Thyroid gland (tissue), 4 donors: Measurements from ENCODE around the gene SLC35A5. TPM values are rescaled to one million over a fixed set of nuclear protein-coding genes. Genes with fewer than 3 reads are reported as not detected.

Source experiments
- DNase-seq, 2 donors: peaks; one replicate each; pipeline ENCODE4 v3.0.0-alpha.2; 2019
- H3K27ac ChIP-seq, 3 donors: fragments of 200-600 bp; sonication (generic); 1 replicate in 2 of 3; 2 replicates in 1 of 3; pipeline ENCODE4 v1.5.1; 2016 to 2019; ENCODE audit warnings: mild to moderate bottlenecking in 1 of 3, moderate library complexity in 1 of 3
- H3K27me3 ChIP-seq: fragments of 200-600 bp; sonication (generic); one replicate; pipeline ENCODE4 v1.5.1; 2019
- H3K36me3 ChIP-seq, 2 donors: fragments of 200-600 bp; sonication (generic); one replicate each; pipeline ENCODE4 v1.5.1; 2016 to 2019
- H3K4me1 ChIP-seq, 2 donors: fragments of 200-600 bp; sonication (generic); one replicate each; pipeline ENCODE4 v1.5.1; 2017 to 2019
- H3K4me3 ChIP-seq, 3 donors: fragments of 200-600 bp; sonication (generic); replicated peaks in 1 of 3; 1 replicate in 2 of 3; 2 replicates in 1 of 3; pipeline ENCODE4 v1.5.1; 2016; ENCODE audit warnings: mild to moderate bottlenecking in 1 of 3
- H3K9me3 ChIP-seq: fragments of 200-600 bp; sonication (generic); one replicate; pipeline ENCODE4 v1.5.1; 2017
- CTCF ChIP-seq, 6 experiments: fragments of 200-600 bp in 3 of 6; fragments of 450-650 bp in 3 of 6; sonication (generic) in 3 of 6; IDR thresholded peaks; one replicate each; pipeline ENCODE4 v1.5.1; 2016 to 2019; ENCODE audit warnings: antibody characterized with exemption in 6 of 6, mild to moderate bottlenecking in 2 of 6, inconsistent platforms in 1 of 6, moderate library complexity in 1 of 6
- POLR2A ChIP-seq, 2 donors: fragments of 450-650 bp; IDR thresholded peaks; one replicate each; pipeline ENCODE4 v1.6.1; 2017; ENCODE audit warnings: antibody characterized with exemption in 2 of 2, mild to moderate bottlenecking in 2 of 2, moderate library complexity in 1 of 2
- WGBS, 2 donors: methylation state at CpG; one replicate each; pipeline ENCODE4 v1.1.5; 2017; 5-methylcytosine and 5-hydroxymethylcytosine counted together
- intact Hi-C: fragments of 100-400 bp; cut with DNase I; formaldehyde crosslinking; loops from one replicate; pipeline ENCODE4 v1.15.1; 2023
- total RNA-seq, 4 donors: library from RNA; depleted of rRNA; stranded (reverse); fragments of >200 nt; gene quantifications; one replicate each; pipeline ENCODE4 v1.2.3, GENCODE V29; 2016

The SLC35A5 gene
- total RNA-seq, 4 donors from 2014 or later, result 39.5 to 66.1 (median 60.8) TPM

GRCh38 chr3:112598731-112599130 lies 36.9 kb downstream of the SLC35A5 start:
- intact Hi-C loops, result no loop called here
- H3K27ac ChIP-seq, result no peak overlapping the region
- no peak for DNase-seq
- H3K9me3 ChIP-seq, result no peaks in the 10 kb centered on the region
- no peaks in the 10 kb centered on the region for H3K36me3 ChIP-seq
- H3K4me1 ChIP-seq, result no peaks in the 10 kb centered on the region
- no peak overlapping the region for H3K4me3 ChIP-seq
- H3K27me3 ChIP-seq, result no peaks in the 10 kb centered on the region
- TF ChIP-seq CTCF (IDR thresholded peaks at IDR 0.05), result no peak
- TF ChIP-seq POLR2A (IDR thresholded peaks at IDR 0.05), result no peak

GRCh38 chr3:112602217-112602838 lies 40.5 kb downstream of the SLC35A5 start:
- TF ChIP-seq CTCF (IDR thresholded peaks at IDR 0.05) (no peak), POLR2A (IDR thresholded peaks at IDR 0.05) (no peak)
- peak overlapping the region in 1 of 3 donors; percentile 7 for H3K27ac ChIP-seq
- peaks cover 7 to 30% of the 10 kb centered on the region in 2 donors for H3K4me1 ChIP-seq
- H3K4me3 ChIP-seq, result no peak overlapping the region
- no peaks in the 10 kb centered on the region for H3K27me3 ChIP-seq
- H3K36me3 ChIP-seq, result no peaks in the 10 kb centered on the region
- no peak for DNase-seq
- intact Hi-C loops, result no loop called here
- no peaks in the 10 kb centered on the region for H3K9me3 ChIP-seq

GRCh38 chr3:112604536-112604935 lies 42.7 kb downstream of the SLC35A5 start:
- H3K9me3 ChIP-seq, result no peaks in the 10 kb centered on the region
- H3K27me3 ChIP-seq, result no peaks in the 10 kb centered on the region
- peak overlapping the region; percentile 45 to 77 (median 73) for H3K27ac ChIP-seq
- TF ChIP-seq CTCF (IDR thresholded peaks at IDR 0.05), result no peak
- no peak for TF ChIP-seq POLR2A (IDR thresholded peaks at IDR 0.05)
- DNase-seq, result peak; percentile 38 to 49
- H3K36me3 ChIP-seq, result no peaks in the 10 kb centered on the region
- intact Hi-C loops, result no loop called here
- H3K4me1 ChIP-seq, result peaks cover 7 to 42% of the 10 kb centered on the region in 2 donors
- WGBS, 2 donors, result 11 to 16% methylated on average over 4 of the region's 4 CpGs
- H3K4me3 ChIP-seq, result no peak overlapping the region

GRCh38 chr3:112605285-112605684 lies 43.4 kb downstream of the SLC35A5 start:
- Histone ChIP-seq H3K4me1 (peaks cover 7 to 42% of the 10 kb centered on the region in 2 donors), H3K4me3 (no peak overlapping the region), H3K36me3 (no peaks in the 10 kb centered on the region), H3K27me3 (no peaks in the 10 kb centered on the region), H3K27ac (peak overlapping the region; percentile 45 to 77 (median 73)), H3K9me3 (no peaks in the 10 kb centered on the region)
- 31 to 36% methylated on average over 9 of the region's 9 CpGs for WGBS, 2 donors
- peak; percentile 6 to 13 for DNase-seq
- TF ChIP-seq POLR2A (IDR thresholded peaks at IDR 0.05) (no peak), CTCF (IDR thresholded peaks at IDR 0.05) (no peak)
- intact Hi-C loops, result no loop called here

GRCh38 chr3:112606098-112606497 lies 44.3 kb downstream of the SLC35A5 start:
- Histone ChIP-seq H3K9me3 (no peaks in the 10 kb centered on the region), H3K36me3 (no peaks in the 10 kb centered on the region), H3K4me1 (peaks cover 7 to 42% of the 10 kb centered on the region in 2 donors), H3K27ac (peak overlapping the region; percentile 45 to 77 (median 73)), H3K4me3 (no peak overlapping the region), H3K27me3 (no peaks in the 10 kb centered on the region)
- 25 to 40% methylated on average over 2 of the region's 2 CpGs for WGBS, 2 donors
- DNase-seq, result peak; percentile 36 to 38
- TF ChIP-seq POLR2A (IDR thresholded peaks at IDR 0.05) (no peak), CTCF (IDR thresholded peaks at IDR 0.05) (no peak)
- intact Hi-C loops, result no loop called here
